NOMO-1 treated with dmso at 0.1 percent for 144 hours (cell line): ENCODE measurements around the gene SLC25A13.

ENCODE experiments used
- DNase-seq: peaks from one replicate; lab custom pipeline; 2025; ENCODE audit not compliant: unreplicated experiment; lab: John Stamatoyannopoulos, UW

The SLC25A13 gene

DNA sequence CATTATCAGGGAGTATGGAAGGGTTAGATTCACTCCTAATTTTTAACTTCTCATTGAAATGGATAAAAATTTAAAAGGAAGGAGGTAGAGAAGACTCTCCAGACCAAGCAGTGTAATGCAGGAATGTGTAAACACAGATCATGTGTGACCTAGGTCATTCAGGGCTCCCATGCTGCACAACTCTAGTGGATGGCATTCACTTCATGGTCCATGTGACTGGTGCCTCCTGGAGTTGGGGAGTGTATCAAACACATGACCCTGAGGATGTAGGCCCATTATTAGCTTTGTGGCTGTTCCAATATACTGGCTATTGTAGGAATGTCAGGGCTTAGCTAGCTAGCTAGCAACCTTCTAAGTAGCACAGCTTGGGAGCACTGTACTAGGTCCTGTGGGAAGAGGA is 109.9 kb downstream of the SLC25A13 start:
- DNase-seq, result no peak

GRCh38 chr7:96205665-96206064 is 116.2 kb downstream of the SLC25A13 start:
- DNase-seq, result no peak

GRCh38 chr7:96204601-96205000 is 117.3 kb downstream of the SLC25A13 start:
- no peak for DNase-seq

GRCh38 chr7:96203786-96204185 is 118.1 kb downstream of the SLC25A13 start:
- DNase-seq, result no peak

GRCh38 chr7:96202102-96202501 is 119.8 kb downstream of the SLC25A13 start:
- no peak for DNase-seq

- DNase-seq, result no peak
These were observed 121.2 kb downstream of the SLC25A13 start for GRCh38 chr7:96200740-96201139.

GRCh38 chr7:96199421-96199820 is 122.5 kb downstream of the SLC25A13 start:
- no peak for DNase-seq

DNA sequence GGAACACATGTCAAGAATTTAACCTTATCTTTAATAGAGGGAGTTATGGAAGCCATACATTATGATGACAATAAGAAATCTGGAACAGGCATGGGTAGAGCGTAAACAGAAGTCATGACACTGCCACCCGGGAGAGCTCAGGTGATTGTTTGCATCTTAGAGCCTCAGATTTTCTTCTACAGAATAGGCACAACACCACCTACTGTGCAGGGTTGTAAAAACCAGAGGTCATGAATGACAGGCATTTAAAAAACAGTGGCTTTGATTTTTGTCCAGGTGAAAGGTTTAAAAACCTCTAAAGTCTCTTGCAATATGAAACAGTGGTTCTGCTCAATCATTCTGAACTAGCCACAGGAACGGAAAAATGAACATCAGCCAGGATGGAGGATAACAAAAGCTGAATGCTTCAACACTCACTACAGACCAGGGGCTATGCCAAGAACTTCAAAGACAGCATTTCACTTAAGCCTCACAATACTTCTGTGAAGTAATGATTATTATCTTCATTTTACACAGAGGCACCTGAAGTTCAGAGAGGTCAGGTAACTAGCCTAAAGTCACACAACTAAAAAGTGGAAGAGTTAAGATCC is 123.8 kb downstream of the SLC25A13 start:
- no peak for DNase-seq

GRCh38 chr7:96196676-96197075 is 125.2 kb downstream of the SLC25A13 start:
- DNase-seq, result no peak

- DNase-seq, result no peak
These were observed 132.6 kb downstream of the SLC25A13 start for GRCh38 chr7:96189129-96189820.

DNA sequence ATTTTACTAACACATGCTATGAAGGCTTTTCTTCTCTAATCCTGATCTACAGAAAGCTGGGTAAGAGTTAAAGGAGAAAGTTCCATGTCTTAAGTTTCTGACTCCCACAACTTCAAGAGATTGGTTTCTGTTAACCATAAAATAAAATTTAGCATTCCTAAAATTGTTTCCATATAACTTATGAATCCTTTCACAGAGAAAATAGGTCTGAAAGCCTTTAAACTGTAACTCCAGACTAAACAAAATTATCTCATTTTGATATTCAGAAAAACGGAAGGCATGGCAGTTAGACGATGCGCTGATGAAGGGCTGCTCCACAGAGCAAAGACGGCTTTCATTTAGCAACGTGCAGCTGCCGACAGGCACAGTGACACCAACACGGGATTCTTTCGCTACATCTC is 133.3 kb downstream of the SLC25A13 start:
- DNase-seq, result no peak

- peak; percentile 67 for DNase-seq
These were observed 133.7 kb downstream of the SLC25A13 start for GRCh38 chr7:96188174-96188581.

- DNase-seq, result no peak
These were observed 134.2 kb downstream of the SLC25A13 start for GRCh38 chr7:96187735-96188134.

DNA sequence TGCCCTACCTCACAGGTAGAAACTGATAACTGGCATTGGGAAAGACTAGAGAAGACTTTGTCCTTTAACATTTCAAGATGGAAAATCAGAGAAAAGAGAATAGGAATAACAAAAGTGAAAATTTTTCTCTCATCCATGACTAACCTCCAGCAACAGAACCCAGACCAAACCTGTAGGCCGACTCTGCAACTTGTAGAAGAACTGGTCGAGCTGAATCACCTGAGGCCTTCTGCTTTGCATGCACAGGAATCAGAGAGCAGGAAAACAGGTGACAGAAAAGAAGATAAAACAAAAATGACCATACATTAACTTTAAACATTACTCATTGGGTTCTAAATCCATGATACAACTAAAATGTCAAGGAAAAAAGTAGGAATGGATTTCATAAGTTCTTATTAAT is 137.1 kb downstream of the SLC25A13 start:
- DNase-seq, result no peak

DNA sequence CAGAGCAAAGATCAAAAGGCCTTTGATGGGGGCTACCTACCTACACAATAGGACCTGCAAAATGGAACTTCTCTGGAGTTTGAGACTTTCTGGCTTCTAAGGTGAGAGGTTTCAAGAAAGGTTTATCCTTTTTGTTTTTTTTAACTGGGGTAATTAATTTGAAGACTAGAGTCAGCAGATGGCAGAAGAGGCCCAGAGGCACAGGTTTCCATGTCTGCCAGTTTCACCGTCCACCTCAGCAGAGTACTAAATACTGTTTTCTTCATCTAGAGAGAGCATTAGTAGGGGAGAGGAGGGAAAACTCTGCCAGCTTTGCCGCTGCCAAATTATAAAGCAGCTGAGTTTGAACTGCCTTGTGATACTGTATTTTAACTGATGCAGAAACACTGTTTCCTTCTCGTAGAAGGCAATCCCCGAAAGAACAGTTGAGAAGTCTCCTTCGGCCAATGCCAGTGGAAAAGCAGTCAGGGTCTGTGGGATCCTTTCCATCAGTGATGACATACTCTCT is 138.7 kb downstream of the SLC25A13 start:
- DNase-seq, result no peak

GRCh38 chr7:96182424-96183158 is 139.3 kb downstream of the SLC25A13 start:
- no peak for DNase-seq

GRCh38 chr7:96181174-96181573 is 140.7 kb downstream of the SLC25A13 start:
- DNase-seq, result no peak

- no peak for DNase-seq
These were observed 142.1 kb downstream of the SLC25A13 start for GRCh38 chr7:96179837-96180236.

DNA sequence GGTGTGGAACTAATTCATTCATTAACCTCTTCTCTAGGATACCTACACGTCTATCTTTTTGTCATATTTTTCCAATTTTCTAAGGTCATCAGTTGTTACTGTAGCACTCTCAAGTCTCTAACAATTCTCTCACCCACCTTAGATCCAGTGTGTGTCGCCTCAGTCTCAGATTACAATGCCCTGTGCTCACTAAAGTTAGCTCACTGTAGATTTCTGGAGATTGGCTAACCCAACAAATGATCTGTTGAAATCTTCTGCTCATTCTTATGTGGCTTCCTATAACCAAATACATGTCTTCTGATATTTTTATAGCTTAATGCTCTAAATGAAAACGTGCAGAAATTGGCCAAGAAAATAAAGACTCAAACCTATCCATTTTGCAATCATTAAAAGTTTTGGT is 142.6 kb downstream of the SLC25A13 start:
- DNase-seq, result no peak

DNA sequence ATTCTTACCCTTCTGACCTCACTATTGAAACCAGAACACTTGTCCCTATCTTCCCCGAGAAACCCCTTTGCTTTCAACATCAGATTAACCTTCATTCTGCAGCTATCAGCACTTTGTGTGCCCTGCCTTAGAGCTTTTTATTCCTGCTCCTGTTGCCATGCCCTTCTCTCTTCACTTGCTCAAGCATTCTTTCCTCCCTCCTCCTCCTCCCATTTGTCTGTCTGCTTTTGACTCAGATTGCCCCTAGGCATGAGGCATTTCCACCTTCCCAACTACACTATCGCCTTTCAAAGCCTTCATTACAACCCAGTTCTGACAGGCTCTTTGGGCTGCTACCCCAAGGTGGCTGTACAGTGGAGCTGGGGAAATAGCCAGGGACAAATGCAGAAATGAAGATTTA is 143.3 kb downstream of the SLC25A13 start:
- no peak for DNase-seq

DNA sequence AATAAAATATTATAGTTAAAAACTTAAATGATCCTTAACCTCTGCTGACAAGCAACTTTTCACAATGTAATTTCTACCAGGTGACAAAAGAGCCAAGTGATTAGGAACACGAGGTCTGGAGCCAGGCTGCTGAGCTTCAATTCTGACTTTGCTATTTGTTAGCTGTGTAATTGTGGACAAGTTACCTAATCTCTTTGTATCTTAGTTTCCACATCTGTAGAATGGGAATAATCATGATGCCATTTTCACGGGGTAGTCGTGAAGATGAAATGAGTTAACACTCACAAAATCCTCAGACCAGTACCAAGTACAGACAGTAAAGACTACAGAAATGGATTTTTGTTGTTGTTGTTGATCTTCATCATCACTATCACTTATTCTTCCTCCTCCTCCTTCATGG is 144.5 kb downstream of the SLC25A13 start:
- DNase-seq, result no peak

DNA sequence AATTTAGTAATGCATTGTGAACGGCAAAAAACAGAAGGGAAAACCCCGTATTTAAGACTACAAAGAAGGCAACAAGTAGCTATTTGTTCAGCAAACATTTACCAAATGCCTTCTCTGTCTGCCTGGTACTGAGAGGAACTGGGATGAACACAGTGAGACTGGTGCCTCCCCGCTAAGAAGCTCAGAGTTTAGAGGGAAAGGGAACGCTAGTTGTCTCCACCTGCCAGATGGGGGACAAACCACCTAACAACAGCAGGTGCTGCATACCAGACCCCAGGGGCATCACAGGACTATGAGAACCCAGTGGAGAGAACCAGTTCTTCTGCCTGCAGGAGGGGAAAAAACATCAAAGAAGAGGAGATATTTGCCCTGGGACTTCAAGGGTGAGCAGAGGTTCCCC is 147.1 kb downstream of the SLC25A13 start:
- no peak for DNase-seq
